Measurements from ENCODE around the gene MYL7.

- TF ChIP-seq CTCF (IDR thresholded peaks at IDR 0.05; ENCODE audit: low read length) (no peak), EZH2 (IDR thresholded peaks at IDR 0.05; ENCODE audit: borderline replicate concordance, low read length) (no peak)
Measured at GRCh38 chr7:44105832-44106231, 35.3 kb downstream of the MYL7 start.

Measured in OCI-LY1 (cell line).